ENCODE measurements around the gene LEKR1. TPM values are rescaled to one million over a fixed set of nuclear protein-coding genes. Genes with fewer than 3 reads are reported as not detected.
A peak's percentile ranks its signal among the peaks of the same experiment; 100 is the strongest.

Gene LEKR1
- total and polyA plus RNA-seq, 7 donors, result 0.12 to 0.79 (median 0.32) TPM; not detected in 2

GRCh38 chr3:156817646-156818272 lies 8.4 kb upstream of the LEKR1 start:
- Histone ChIP-seq H3K9me3 (no peaks in the 10 kb centered on the region), H3K4me3 (peak overlapping the region; percentile 73), H3K4me1 (peaks cover 10% of the 10 kb centered on the region), H3K27ac (peak overlapping the region; percentile 85), H3K27me3 (ENCODE audit: insufficient read depth in 3 of 3, low read length in 2 of 3) (no peaks in the 10 kb centered on the region), H3K36me3 (ENCODE audit: insufficient read depth in 1 of 2, low read depth in 1 of 2) (no peaks in the 10 kb centered on the region)
- ATAC-seq, result no peak
- intact Hi-C loops (cut with DNase I), result loop anchor here (1.0 to 10.0 kb wide), 5 partner anchors 9 to 273 kb away; partner anchors contain the start of gene LEKR1 (in 1 of the 2)
- DNase-seq, result no peak
- TF ChIP-seq, protein P1, sequence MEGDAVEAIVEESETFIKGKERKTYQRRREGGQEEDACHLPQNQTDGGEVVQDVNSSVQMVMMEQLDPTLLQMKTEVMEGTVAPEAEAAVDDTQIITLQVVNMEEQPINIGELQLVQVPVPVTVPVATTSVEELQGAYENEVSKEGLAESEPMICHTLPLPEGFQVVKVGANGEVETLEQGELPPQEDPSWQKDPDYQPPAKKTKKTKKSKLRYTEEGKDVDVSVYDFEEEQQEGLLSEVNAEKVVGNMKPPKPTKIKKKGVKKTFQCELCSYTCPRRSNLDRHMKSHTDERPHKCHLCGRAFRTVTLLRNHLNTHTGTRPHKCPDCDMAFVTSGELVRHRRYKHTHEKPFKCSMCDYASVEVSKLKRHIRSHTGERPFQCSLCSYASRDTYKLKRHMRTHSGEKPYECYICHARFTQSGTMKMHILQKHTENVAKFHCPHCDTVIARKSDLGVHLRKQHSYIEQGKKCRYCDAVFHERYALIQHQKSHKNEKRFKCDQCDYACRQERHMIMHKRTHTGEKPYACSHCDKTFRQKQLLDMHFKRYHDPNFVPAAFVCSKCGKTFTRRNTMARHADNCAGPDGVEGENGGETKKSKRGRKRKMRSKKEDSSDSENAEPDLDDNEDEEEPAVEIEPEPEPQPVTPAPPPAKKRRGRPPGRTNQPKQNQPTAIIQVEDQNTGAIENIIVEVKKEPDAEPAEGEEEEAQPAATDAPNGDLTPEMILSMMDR (IDR thresholded peaks at IDR 0.05), result no peak
- WGBS, 3 donors, result 47 to 69% (median 55%) methylated on average over 5 of the region's 5 CpGs

- intact Hi-C loops (cut with DNase I), result loop anchor here (5.0 to 10.0 kb wide), 4 partner anchors 141 to 273 kb away; no protein-coding TSS in a partner anchor
- 91 to 95% (median 91%) methylated on average over 2 of the region's 2 CpGs for WGBS, 3 donors
Observed at GRCh38 chr3:156818273-156818651, 7.9 kb upstream of the LEKR1 start.

GRCh38 chr3:156818890-156819289 lies 7.3 kb upstream of the LEKR1 start:
- no peak for DNase-seq
- no peaks in the 10 kb centered on the region for H3K36me3 ChIP-seq (ENCODE audit: insufficient read depth in 1 of 2, low read depth in 1 of 2)
- no peaks in the 10 kb centered on the region for H3K9me3 ChIP-seq
- H3K27ac ChIP-seq, result no peak overlapping the region
- peaks cover 6% of the 10 kb centered on the region for H3K4me1 ChIP-seq
- no peaks in the 10 kb centered on the region for H3K27me3 ChIP-seq (ENCODE audit: insufficient read depth in 3 of 3, low read length in 2 of 3)
- intact Hi-C loops (cut with DNase I), result loop anchor here (5.0 to 10.0 kb wide), 4 partner anchors 142 to 274 kb away; no protein-coding TSS in a partner anchor
- ATAC-seq, result no peak
- WGBS, 3 donors, result 79 to 88% (median 79%) methylated on average over 3 of the region's 3 CpGs
- TF ChIP-seq, protein P1 (IDR thresholded peaks at IDR 0.05), result no peak
- H3K4me3 ChIP-seq, result no peak overlapping the region

More at GRCh38 chr3:156818273-156818651, 7.9 kb upstream of the LEKR1 start:
- Histone ChIP-seq H3K4me3 (no peak overlapping the region), H3K27me3 (ENCODE audit: insufficient read depth in 3 of 3, low read length in 2 of 3) (no peaks in the 10 kb centered on the region), H3K9me3 (no peaks in the 10 kb centered on the region), H3K27ac (peak overlapping the region; percentile 85), H3K36me3 (ENCODE audit: insufficient read depth in 1 of 2, low read depth in 1 of 2) (no peaks in the 10 kb centered on the region), H3K4me1 (peaks cover 6% of the 10 kb centered on the region)
- TF ChIP-seq, protein P1 (IDR thresholded peaks at IDR 0.05), result no peak
- ATAC-seq (no peak), DNase-seq (no peak)

GRCh38 chr3:156819842-156820691 lies 6.1 kb upstream of the LEKR1 start:
- no peaks in the 10 kb centered on the region for H3K9me3 ChIP-seq
- TF ChIP-seq, protein P1 (IDR thresholded peaks at IDR 0.05), result no peak
- no peaks in the 10 kb centered on the region for H3K36me3 ChIP-seq (ENCODE audit: insufficient read depth in 1 of 2, low read depth in 1 of 2)
- H3K4me3 ChIP-seq, result no peak overlapping the region
- no peak for DNase-seq
- H3K27ac ChIP-seq, result no peak overlapping the region
- no peaks in the 10 kb centered on the region for H3K27me3 ChIP-seq (ENCODE audit: insufficient read depth in 3 of 3, low read length in 2 of 3)
- 79 to 82% (median 82%) methylated on average over 6 of the region's 6 CpGs for WGBS, 3 donors
- ATAC-seq, result no peak
- intact Hi-C loops (cut with DNase I), result loop anchor here (5.0 to 10.0 kb wide), 4 partner anchors 143 to 275 kb away; no protein-coding TSS in a partner anchor
- H3K4me1 ChIP-seq, result peaks cover 6% of the 10 kb centered on the region

All from psoas muscle (tissue), 8 donors.